HT1080 (cell line): ENCODE results near the gene CEP55. TPM values are rescaled to one million over a fixed set of nuclear protein-coding genes. Genes with fewer than 3 reads are reported as not detected.
A peak's percentile ranks its signal among the peaks of the same experiment; 100 is the strongest.
"Not testable (repeated sequence)": the region's sequence is repeated elsewhere in the genome, so short reads cannot be mapped to it uniquely, and the experiment has no call there.

Experiments used
- DNase-seq: peaks from one replicate; pipeline ENCODE4 v3.0.0-alpha.2; 2015; ENCODE audit warnings: low read depth
- total RNA-seq: library from RNA; depleted of rRNA; stranded (reverse); fragments of >200 nt; shearing (Covaris generic); gene quantifications from 2 replicates; pipeline ENCODE4 v1.2.3, GENCODE V29; 2014

CEP55 gene
- total RNA-seq, 1 experiment from 2014 or later: 86.3 TPM

DNA sequence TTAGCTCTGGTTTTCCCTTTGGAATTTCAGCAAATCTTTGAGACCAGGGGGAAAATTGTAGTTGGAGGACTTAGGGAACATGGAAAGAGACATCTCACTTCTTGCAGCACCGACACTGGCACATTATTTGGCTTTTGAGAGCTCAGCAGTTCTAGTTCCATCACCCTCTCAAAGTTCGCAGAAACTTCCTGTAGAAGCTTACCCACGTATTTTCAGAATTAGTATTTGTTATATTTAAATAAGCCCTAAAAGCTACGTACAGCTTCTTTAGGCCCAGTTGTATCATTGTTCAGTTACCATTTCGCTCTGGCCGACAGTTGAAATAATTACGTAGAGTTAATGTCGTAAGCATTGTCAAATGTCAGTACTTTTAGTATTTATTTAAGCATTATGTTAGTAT, 13.4 kb downstream of the CEP55 start:
- no peak for DNase-seq

DNA sequence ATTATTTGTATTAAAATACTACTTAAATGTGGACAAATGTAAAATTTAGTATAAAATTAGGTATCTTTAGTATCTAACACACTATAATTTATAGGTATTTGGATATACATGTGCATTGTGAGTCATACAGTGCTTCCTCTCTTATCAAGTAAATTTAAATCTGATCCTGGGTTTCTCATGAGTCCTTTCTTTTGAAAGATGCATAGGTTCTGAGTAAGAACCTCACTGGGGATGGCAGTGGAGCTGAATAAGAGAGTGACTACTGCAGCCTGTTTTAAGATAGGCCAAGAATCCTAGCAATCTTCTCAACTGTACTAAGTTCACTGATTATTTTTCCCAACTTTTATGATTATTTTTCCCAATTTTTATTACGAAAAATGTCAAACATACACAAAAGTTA, 16.2 kb downstream of the CEP55 start:
- peak; percentile 63 for DNase-seq

DNA sequence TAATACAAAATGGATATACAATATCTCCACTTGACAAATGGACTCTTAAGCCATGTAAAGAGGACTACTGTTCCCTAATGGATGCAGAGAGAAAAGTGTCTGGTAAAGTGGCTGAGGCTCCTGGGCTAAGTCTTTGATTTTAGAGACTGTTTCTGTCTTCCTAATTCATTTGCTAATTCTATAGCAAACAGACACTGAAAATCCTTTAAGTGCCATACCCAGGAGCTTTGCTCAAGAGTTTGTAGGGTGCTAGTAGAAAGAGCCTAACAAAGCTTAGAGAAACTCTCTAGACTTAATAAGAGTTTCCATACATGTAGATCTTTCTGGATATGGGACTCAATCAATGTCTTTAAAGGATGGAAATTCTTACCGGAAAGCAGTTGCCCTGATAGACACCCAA, 16.7 kb downstream of the CEP55 start:
- DNase-seq: no peak

DNA sequence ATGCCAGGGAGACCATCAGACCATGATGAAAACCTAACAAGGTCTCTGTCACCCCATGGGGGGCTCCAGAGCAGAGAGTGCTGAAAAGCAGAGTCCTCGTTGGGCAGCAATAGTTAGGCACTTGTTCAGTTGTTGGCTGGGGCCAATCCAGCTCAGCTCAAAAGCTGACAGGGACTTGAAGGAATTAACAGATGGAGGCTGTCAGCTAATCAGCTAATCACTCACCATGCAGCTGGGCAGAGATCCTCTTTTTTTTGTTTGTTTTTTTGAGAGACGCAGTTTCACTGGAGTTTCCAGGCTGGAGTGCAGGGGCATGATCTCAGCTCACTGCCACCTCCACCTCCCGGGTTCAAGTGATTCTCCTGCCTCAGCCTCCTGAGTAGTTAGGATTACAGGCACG, 18.1 kb downstream of the CEP55 start:
- DNase-seq: no peak

DNA sequence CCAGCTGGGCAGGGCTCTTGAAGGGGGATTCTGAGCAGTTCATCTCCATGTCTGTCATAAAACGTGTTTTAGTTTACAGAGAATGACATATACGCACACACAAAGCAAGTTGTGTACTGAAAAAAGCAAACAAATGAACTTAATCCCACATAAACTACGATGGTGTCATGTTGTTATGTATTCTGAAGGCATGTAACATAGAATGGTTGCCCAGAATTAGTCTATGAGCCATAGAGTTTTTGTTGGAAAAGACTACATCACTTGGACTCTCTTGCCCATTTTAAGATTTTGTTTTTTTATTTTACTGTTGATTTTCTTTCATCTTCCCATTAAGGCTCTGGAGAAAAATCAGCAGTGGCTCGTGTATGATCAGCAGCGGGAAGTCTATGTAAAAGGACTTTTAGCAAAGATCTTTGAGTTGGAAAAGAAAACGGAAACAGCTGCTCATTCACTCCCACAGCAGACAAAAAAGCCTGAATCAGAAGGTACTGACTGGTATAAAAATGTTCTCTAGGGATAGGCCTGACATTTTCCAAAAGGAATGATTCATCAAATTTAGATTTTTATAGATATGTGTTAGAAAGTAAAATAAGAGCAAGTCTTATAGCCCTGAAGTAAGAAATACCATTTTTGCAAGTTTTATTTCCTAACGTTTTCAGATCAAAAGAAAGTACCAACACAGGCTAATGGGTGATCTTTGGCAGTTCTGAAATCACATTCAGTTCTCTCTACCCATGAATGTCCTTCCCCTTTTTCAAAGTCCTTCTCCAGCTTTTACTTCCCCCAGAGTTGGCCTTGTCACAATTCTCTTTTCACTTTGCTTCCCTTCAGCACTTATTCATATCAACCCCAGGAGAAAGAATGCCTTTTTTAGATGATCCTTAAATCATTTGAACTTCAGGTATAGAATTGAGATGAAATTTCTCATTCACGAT, 18.9 kb downstream of the CEP55 start:
- no peak for DNase-seq

DNA sequence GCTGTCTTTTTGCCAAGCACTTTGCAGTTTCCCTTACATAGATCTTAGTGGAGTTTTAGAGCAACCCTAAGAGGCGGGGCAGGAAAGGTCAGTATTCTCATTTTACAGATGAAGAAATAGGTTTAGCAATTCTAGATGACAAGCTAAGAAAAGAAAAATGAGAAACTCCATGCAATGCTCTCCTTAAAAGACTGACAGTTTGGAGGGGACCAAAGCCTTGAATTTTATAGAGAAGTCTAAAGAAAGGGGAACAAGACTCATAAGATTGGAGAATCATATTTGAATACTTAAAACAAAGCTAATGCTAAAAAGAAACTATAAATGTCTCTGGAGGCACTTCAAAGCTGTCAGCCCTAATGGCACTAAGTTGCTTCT, 19.6 kb downstream of the CEP55 start:
- no peak for DNase-seq

DNA sequence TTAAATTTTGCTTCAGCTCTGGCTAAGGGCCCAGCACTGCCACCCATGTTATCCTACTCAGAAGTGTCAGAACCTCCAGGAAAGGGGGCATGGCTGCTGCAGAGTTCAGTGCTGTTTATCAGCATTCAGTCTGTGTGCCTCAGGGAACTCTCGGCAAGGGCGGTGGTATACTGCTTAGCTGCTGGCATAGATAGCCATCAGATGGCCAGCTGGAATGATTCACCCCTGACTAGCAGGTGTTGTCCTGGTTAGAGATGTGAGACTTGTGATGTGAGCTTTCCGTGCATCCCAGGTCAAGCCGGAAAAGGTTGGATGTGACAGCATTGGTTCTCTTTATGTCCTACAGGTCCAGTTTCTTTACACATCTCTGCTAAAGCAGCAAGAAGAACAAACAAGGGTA, 22.1 kb downstream of the CEP55 start:
- DNase-seq: no peak

DNA sequence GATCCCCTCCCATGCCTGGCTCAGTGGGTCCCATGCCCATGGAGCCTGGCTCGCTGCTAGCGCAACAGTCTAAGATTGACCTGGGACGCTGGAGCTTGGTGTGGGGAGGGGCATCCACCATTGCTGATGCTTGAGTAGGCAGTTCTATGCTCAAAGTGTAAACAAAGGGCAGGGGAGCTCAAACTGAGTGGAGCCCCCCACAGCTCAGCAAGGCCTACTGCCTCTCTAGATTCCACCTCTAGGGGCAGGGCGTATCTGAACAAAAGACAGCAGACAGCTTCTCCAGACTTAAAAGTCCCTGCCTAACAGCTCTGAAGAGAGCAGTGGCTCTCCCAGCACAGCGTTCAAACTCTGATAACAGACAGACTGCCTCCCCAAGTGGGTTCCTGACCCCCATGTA, 38.9 kb downstream of the CEP55 start:
- no peak for DNase-seq

DNA sequence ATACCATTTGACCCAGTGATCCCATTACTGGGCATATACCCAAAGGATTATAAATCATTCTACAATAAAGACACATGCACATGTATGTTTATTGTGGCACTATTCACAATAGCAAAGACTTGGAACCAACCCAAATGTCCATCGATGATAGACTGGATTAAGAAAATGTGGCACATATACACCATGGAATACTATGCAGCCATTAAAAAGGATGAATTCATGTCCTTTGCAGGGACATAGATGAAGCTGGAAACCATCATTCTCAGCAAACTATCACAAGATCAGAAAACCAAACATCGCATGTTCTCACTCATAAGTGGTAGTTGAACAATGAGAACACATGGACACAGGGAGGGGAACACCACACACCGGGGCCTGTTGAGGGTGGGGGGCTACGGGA, 44.5 kb downstream of the CEP55 start:
- DNase-seq: not testable (repeated sequence)

DNA sequence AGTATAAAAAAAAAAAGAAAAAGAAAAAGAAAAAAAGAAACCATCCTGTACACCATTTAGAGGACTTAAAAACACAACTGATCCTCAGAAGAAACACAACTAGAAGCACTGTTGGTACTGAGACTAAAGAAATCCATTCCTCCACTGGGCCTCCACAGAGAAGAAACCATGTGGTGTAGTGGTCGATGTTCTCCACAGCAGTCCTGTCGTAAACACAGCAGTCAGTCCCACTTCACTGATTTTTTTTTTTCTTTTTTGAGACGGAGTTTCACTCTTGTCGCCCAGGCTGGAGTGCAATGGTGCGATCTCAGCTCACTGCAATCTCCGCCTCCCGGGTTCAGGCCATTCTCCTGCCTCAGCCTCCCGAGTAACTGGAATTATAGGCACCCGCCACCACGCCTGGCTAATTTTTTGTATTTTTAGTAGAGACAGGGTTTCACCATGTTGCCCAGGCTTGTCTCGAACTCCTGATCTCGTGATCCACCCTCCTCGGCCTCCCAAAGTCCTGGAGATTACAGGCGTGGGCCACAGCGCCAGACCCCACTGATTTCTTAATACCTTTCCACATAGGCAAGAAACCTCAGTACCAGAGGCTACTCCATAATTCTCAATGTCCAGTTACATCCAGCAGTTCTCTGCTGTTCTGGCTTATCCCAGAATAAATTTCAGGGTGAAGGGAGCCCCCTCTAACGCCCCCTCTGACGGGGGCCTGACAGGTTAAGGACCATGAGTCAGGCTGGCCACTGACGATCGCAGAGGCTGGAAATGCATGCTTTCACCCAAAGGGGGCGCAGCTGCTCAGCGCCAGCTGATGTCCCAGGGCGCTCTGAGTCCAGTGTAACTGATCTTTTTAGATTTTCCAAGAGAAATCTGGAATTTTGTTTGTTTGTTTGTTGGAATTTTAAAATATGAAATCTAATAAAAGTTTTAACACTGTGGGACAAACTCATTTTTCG, 45.3 kb downstream of the CEP55 start:
- DNase-seq: no peak

DNA sequence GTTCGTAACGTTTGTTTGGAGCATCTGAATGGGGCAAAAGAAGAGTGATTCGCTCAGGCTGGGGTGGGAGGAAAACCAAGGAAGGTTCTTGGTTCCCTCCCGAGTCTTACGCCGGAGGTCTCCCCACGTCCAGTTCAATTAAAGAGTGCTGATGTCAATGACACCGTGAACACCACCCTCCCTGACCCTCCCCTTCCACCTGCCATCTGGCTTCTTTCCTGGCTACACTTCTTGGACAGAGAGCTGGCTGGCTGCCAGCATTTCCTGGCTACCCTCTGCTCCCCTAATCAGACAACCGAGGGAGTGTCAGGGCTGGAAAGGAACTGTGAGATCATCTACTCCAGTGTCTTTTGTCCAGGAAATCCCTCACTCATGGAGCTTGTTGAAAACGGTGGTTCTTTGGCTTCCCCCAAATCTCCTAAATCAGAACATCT, 46.0 kb downstream of the CEP55 start:
- peak; percentile 21 for DNase-seq

DNA sequence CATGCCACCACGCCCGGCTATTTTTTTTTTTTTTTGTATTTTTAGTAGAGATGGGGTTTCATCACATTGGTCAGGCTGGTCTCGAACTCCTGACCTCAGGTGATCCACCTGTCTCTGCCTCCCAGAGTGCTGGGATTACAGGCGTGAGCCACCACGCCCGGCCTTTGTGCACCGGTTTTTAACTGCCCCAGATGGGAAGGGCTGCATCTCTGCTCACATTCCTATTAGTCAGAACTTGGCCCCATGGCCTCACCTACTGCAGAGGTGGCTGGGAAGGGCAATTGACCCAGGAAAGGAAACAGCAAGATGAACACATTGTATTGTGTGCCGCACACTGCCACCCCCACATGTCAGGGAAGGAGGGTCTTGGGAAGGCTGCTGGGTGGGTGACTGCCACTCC, 50.6 kb downstream of the CEP55 start:
- DNase-seq: not testable (repeated sequence)

DNA sequence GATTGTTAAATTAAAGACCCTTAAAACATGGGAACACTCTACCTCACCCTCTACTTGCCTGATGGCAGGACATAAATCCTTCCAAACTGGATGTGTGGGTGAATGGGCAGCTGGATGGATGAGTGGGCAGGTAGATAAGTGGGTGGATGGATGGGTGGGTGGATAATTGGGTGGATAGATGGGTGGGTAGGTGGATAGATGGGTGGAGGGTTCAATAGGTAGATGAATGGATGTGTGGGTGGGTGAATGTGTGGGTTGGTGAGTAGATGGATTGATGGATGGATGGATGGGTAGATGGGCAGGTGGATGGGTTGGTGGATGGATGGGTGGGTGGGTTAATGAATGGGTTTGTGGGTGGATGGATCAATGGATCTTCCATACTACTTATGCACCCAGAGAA, 51.1 kb downstream of the CEP55 start:
- no peak for DNase-seq

DNA sequence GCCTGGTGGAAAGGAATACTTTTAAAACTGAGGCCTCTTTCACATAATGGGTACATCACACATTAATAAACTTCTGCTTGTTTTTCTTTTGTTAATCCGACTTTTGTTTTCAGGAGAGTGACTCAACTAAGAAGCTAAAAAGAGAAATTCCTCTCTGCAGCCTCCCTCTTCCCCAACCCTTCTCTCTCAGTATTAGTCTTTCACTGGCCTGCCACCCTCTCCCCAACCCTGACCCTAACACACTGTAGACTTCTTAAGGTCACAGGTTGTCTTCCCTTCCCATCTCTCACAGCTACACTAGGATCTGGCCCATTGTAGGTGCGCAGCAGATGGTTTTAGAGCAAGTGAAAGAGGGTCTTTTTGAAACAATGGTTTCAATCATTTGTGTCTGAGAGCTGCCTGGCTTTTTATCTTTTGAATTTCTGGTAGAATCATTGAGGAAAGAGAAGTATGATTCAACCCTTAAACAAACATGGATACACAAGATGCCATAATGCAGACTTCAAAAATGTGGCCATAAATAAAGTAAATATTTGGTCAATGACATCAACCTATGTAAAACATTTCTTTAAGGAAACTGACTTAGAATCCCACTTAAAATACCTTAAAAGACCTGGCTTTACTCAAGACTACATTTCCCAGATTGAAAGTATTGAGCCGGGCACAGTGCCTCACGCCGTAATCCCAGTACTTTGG, 52.1 kb downstream of the CEP55 start:
- DNase-seq: no peak

DNA sequence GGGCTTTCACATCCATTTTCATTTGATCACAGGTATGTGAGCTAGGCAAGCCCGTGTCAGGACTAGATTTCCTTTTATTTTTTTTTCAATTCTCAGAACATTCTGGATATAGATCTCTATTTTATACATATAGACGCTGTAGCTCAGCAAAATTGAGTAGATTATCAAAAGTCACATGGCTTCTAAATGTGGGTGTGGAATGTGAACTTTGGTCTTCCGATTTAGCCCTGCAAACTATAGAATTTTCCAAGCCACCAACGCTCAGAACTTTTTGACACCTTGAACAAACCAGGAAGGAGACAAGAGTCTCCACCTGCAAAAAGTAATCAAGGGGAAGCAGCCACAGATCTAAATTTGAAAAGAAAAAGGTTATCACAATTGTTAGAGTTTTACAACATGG, 54.2 kb downstream of the CEP55 start:
- DNase-seq: no peak

DNA sequence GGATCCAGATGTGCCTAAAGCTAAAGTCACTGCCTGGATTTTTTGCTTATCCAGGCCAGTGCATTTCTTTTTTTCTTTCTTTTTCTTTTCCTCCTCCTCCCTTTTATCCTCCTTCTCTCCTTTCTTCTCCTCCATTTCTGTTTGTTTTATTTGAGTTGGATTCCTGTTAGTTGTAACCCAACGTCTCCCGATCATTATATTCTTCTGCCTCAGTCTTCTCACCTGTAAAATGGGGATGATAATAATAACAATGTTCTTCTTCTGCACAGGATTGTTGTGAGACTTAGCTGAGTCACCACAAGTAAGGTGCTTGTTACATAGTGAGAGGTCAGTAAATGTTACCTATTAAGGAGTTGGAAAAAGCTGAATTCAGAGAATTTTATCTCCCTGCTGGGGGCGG, 56.4 kb downstream of the CEP55 start:
- no peak for DNase-seq

DNA sequence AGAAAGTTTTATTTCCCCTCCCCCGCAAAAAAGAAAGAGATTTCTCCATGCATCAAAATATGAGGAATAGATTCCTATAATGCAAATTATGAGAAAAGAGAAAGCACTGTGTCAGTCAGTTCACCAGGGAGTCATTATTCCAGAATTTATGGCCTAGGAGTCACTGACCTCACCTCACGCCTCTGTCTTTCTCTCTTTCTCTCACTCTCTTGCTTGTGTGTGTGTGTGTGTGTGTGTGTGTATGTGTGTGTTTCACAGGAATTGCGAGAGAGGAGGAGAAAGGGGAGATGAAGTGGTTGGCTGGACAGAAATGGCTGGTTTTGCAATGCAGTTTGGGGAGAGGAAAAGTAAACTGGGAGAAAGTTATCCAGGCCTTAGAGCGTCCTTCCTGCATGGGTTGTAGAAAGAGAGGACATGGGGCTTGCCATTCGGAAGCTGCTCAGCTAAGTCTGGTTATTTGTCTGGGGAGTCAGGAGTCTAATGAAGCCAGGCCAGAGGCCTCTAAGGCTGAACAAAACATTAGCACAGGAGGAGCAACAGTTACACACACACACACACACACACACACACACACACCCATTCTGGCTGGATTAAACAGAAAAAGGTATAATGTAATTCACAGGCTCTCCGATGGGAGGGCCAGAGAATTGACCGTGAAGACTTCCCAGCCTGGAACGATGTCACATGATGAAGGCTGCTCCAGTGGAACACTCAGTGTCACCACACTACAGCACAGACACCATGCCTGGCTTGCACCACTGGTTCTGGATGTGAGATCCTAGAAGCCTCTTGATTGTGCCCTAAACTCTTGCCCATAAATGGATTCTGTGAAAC, 57.3 kb downstream of the CEP55 start:
- no peak for DNase-seq

DNA sequence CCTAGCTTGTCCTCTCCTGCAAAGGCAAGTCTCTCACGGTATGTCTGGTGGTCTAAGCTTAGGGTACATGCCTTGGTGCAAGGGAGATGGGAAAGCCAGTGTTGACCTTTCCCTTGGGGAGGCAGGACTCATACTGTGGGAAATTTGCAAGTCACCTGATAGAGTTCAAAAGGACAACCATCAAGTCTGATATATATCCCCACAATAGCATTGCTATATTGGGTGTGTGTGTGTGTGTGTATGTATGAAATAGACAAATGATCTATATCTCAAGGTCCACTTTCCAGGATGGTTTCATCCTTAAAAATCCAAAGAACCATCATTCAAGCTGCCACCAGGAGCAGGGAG, 57.9 kb downstream of the CEP55 start:
- no peak for DNase-seq

DNA sequence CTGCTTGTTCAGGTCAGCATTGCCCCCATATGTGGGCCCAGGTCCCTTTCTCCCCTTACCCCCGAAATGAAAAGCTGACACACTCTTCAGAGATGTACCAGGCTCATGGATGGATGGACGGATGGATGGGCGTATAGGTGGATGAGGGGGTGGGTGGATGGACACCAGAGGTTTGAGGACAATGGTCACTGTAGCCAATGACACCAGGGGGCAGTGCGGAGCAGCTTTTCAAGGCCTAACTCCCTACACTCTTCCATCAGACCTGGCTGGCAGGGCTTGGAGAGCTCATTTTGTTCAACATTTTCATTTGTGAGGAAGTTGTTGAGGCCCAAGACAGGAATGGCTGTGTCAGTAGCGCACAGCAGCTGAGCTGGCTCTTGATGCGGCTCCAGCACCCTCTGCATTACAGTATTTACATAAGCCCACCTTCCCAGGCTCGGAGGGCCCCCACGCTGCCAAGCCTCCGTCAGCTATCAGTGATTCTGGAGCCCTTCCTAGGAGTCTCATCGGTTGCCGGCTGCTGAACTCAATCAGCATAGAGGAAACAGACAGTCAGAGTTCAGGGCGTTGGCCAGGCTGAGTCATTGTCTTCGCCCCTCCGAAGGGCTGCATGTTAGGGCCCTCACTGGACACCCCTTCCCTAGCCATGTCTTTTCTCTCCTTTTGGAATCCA, 58.5 kb downstream of the CEP55 start:
- DNase-seq: peak; percentile 63

DNA sequence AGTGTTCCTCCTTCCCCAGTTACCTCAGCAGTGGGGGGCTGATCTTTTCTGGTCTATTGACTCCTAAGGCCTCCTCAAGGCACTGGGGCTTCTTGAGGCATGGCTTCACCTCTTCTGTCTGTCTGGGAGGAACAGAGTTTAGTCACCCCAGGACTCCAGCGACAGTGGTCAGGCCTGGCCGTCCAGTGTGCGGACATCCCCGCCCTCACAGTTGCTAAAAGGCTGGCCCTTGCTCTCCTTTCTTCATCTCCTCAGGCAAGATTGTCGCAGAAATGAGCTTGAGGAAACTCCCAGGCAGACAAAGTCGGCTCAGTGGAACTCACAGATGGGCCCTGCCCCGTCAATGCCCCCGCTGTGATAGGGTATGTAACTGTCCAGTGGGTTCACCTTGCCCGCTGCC, 63.1 kb downstream of the CEP55 start:
- DNase-seq: no peak
